H9 (cell line): ENCODE measurements around the gene TIPRL. TPM values are rescaled to one million over a fixed set of nuclear protein-coding genes. Genes with fewer than 3 reads are reported as not detected.

Experiments used
- DNase-seq: peaks from one replicate; pipeline ENCODE4 v3.0.0-alpha.2; 2017
- H2AFZ ChIP-seq: one replicate; pipeline ENCODE4 v1.6.1; 2013; ENCODE audit warnings: mild to moderate bottlenecking, low read length, control low read depth, moderate library complexity
- H2AK5ac ChIP-seq: 2 replicates; pipeline ENCODE4 v1.6.1; 2013; ENCODE audit warnings: low read length, control low read depth, mixed read lengths; ENCODE audit not compliant: insufficient read length
- H2BK120ac ChIP-seq: one replicate; pipeline ENCODE4 v1.6.1; 2013; ENCODE audit warnings: low read depth, mild to moderate bottlenecking, low read length, control low read depth, inconsistent platforms; ENCODE audit not compliant: poor library complexity, severe bottlenecking
- H2BK12ac ChIP-seq: 2 replicates; pipeline ENCODE4 v1.6.1; 2013; ENCODE audit warnings: low read length, control low read depth, mixed read lengths, low read depth; ENCODE audit not compliant: insufficient read length
- H2BK15ac ChIP-seq: 2 replicates; pipeline ENCODE4 v1.6.1; 2013; ENCODE audit warnings: low read depth, low read length, control low read depth
- H2BK20ac ChIP-seq: one replicate; pipeline ENCODE4 v1.6.1; 2013; ENCODE audit warnings: low read depth, mild to moderate bottlenecking, low read length, control low read depth, inconsistent platforms; ENCODE audit not compliant: poor library complexity, severe bottlenecking
- H2BK5ac ChIP-seq: 2 replicates; pipeline ENCODE4 v1.6.1; 2013; ENCODE audit warnings: low read length, control low read depth, mixed read lengths; ENCODE audit not compliant: insufficient read length
- H3K14ac ChIP-seq: 2 replicates; pipeline ENCODE4 v1.6.1; 2013; ENCODE audit warnings: low read length, control low read depth; ENCODE audit not compliant: insufficient read depth
- H3K18ac ChIP-seq: 2 replicates; pipeline ENCODE4 v1.6.1; 2013; ENCODE audit warnings: low read depth, mild to moderate bottlenecking, mixed read lengths, low read length, control low read depth; ENCODE audit not compliant: insufficient read length
- H3K23ac ChIP-seq: 2 replicates; pipeline ENCODE4 v1.6.1; 2013; ENCODE audit warnings: low read length, control low read depth, mixed read lengths, low read depth; ENCODE audit not compliant: insufficient read length
- H3K23me2 ChIP-seq: 2 replicates; pipeline ENCODE4 v1.6.1; 2013; ENCODE audit warnings: low read depth, mild to moderate bottlenecking, mixed read lengths, low read length, control low read depth; ENCODE audit not compliant: insufficient read length, poor library complexity, severe bottlenecking
- H3K27ac ChIP-seq: 2 replicates; pipeline ENCODE4 v1.5.1; 2013; ENCODE audit warnings: low read length, control low read depth, mixed read lengths, low read depth; ENCODE audit not compliant: insufficient read length
- H3K27me3 ChIP-seq: 2 replicates; pipeline ENCODE4 v1.6.1; 2013; ENCODE audit warnings: low read length, control low read depth, inconsistent platforms; ENCODE audit not compliant: insufficient read depth
- H3K4ac ChIP-seq: 2 replicates; pipeline ENCODE4 v1.6.1; 2013; ENCODE audit warnings: low read depth, mild to moderate bottlenecking, control low read depth, inconsistent platforms, low read length, moderate library complexity
- H3K4me1 ChIP-seq: 2 replicates; pipeline ENCODE4 v1.6.1; 2013; ENCODE audit warnings: low read length, control low read depth, inconsistent platforms; ENCODE audit not compliant: insufficient read depth
- H3K4me2 ChIP-seq: 2 replicates; pipeline ENCODE4 v1.6.1; 2013; ENCODE audit warnings: low read length, control low read depth, mixed read lengths; ENCODE audit not compliant: insufficient read length, insufficient read depth
- H3K56ac ChIP-seq: 2 replicates; pipeline ENCODE4 v1.6.1; 2013; ENCODE audit warnings: low read depth, mild to moderate bottlenecking, mixed read lengths, low read length, control low read depth; ENCODE audit not compliant: insufficient read length
- H3K79me1 ChIP-seq: 2 replicates; pipeline ENCODE4 v1.6.1; 2013; ENCODE audit warnings: low read depth, mild to moderate bottlenecking, moderate library complexity, low read length, control low read depth, inconsistent platforms; ENCODE audit not compliant: insufficient read depth, poor library complexity, severe bottlenecking
- H3K79me2 ChIP-seq: 2 replicates; pipeline ENCODE4 v1.6.1; 2013; ENCODE audit warnings: low read length, control low read depth, inconsistent platforms; ENCODE audit not compliant: insufficient read depth
- H3K9ac ChIP-seq: 2 replicates; pipeline ENCODE4 v1.6.1; 2013; ENCODE audit warnings: low read length, control low read depth, mixed read lengths; ENCODE audit not compliant: insufficient read length; ENCODE audit errors: extremely low read depth
- H3K9me3 ChIP-seq: one replicate; pipeline ENCODE4 v1.6.1; 2013; ENCODE audit warnings: low read depth, low read length, inconsistent platforms; ENCODE audit not compliant: control insufficient read depth
- H3T11ph ChIP-seq: one replicate; pipeline ENCODE4 v1.6.1; 2013; ENCODE audit warnings: mild to moderate bottlenecking, low read length, control low read depth, inconsistent platforms
- H4K20me1 ChIP-seq: one replicate; pipeline ENCODE4 v1.6.1; 2013; ENCODE audit not compliant: control insufficient read depth, insufficient read length, insufficient read depth
- H4K5ac ChIP-seq: 2 replicates; pipeline ENCODE4 v1.6.1; 2013; ENCODE audit warnings: low read depth, mild to moderate bottlenecking, mixed read lengths, low read length, control low read depth; ENCODE audit not compliant: insufficient read length
- H4K8ac ChIP-seq: replicated peaks from 2 replicates; pipeline ENCODE4 v1.6.1; 2013; ENCODE audit warnings: low read length, control low read depth, mixed read lengths, low read depth; ENCODE audit not compliant: insufficient read length
- H4K91ac ChIP-seq: 2 replicates; pipeline ENCODE4 v1.6.1; 2013; ENCODE audit warnings: low read depth, mild to moderate bottlenecking, moderate library complexity, mixed read lengths, low read length, control low read depth; ENCODE audit not compliant: insufficient read length
- H3K27ac Mint-ChIP-seq, 3 experiments: 2 replicates in 2 of 3; 3 replicates in 1 of 3; pipeline ENCODE4 v1.8.0; 2020 to 2021; ENCODE audit warnings: mixed read lengths in 3 of 3, mild to moderate bottlenecking in 1 of 3, moderate library complexity in 1 of 3
- H3K27me3 Mint-ChIP-seq: 2 replicates; pipeline ENCODE4 v1.8.0; 2021; ENCODE audit warnings: low read depth, mild to moderate bottlenecking, moderate library complexity, mixed read lengths
- H3K36me3 Mint-ChIP-seq, 3 experiments: 2 replicates in 2 of 3; 3 replicates in 1 of 3; pipeline ENCODE4 v1.8.0; 2020 to 2021; ENCODE audit warnings: low read depth in 3 of 3, mixed read lengths in 3 of 3; ENCODE audit not compliant: insufficient read depth in 1 of 3
- H3K4me1 Mint-ChIP-seq, 2 experiments: 2 replicates each; pipeline ENCODE4 v1.8.0; 2020; ENCODE audit warnings: mixed read lengths in 2 of 2
- H3K4me3 Mint-ChIP-seq, 2 experiments: 2 replicates in 1 of 2; 3 replicates in 1 of 2; pipeline ENCODE4 v1.8.0; 2020 to 2021; ENCODE audit warnings: mild to moderate bottlenecking in 2 of 2, mixed read lengths in 2 of 2, moderate library complexity in 1 of 2
- H3K9me3 Mint-ChIP-seq, 2 experiments: 2 replicates in 1 of 2; 3 replicates in 1 of 2; pipeline ENCODE4 v1.8.0; 2020; ENCODE audit warnings: mild to moderate bottlenecking in 2 of 2, mixed read lengths in 2 of 2, moderate library complexity in 1 of 2
- WGBS: extraction: QIAGEN DNeasy Blood & Tissue Kit; methylation state at CpG from one replicate; pipeline ENCODE4 v1.1.7; 2013; ENCODE audit warnings: missing lambda C conversion rate, low lambda C conversion rate, mixed read lengths; ENCODE audit not compliant: insufficient read length; ENCODE audit errors: extremely low coverage; 5-methylcytosine and 5-hydroxymethylcytosine counted together
- total RNA-seq: library from RNA; stranded (reverse); gene quantifications from 2 replicates; pipeline ENCODE4 v1.2.1, GENCODE V29; 2021
- TF ChIP-seq, protein P1 (sequence below): fragments of 200-600 bp; sonication (generic); conservative IDR thresholded peaks from 3 replicates; pipeline ENCODE4 v1.8.0; 2021; ENCODE audit warnings: antibody characterized with exemption, mild to moderate bottlenecking

The TIPRL gene
- total RNA-seq, 1 experiment from 2014 or later: 24.4 TPM

- H3K9ac ChIP-seq: peak overlapping the region; percentile 71
Measured at GRCh38 chr1:168137515-168137821, 41.3 kb upstream of the TIPRL start.

More at GRCh38 chr1:168137515-168137821, 41.3 kb upstream of the TIPRL start:
- peak overlapping the region; percentile 11; the same call in 1 of the 2 replicates for H3K14ac ChIP-seq
- H3K23me2 ChIP-seq: peaks cover 15% of the 10 kb centered on the region
- no peaks in the 10 kb centered on the region for H3K79me1 ChIP-seq
- H3K27ac ChIP-seq: no peak overlapping the region
- no peak overlapping the region for H4K5ac ChIP-seq
- H3K9me3 ChIP-seq: no peaks in the 10 kb centered on the region
- no peak overlapping the region for H2AK5ac ChIP-seq
- Mint-ChIP-seq H3K4me1 (peaks cover 24 to 26% of the 10 kb centered on the region in 2 experiments), H3K4me3 (peak overlapping the region; percentile 92 to 96), H3K27me3 (peaks cover 38% of the 10 kb centered on the region), H3K36me3 (peaks cover 2 to 14% (median 5%) of the 10 kb centered on the region in 3 experiments; a peak in 3 of 7 replicates), H3K9me3 (no peaks in the 10 kb centered on the region; a peak in 2 of 5 replicates), H3K27ac (peak overlapping the region in 2 of 3 experiments; percentile 23 to 31; a peak in 3 of 7 replicates)
- no peak overlapping the region for H3K4ac ChIP-seq
- no peak overlapping the region for H2BK20ac ChIP-seq
- no CpG with 5 or more reads among the region's 6 CpGs for WGBS
- H2BK5ac ChIP-seq: no peak overlapping the region
- peak overlapping the region; percentile 26 for H2AFZ ChIP-seq
- TF ChIP-seq, protein P1, sequence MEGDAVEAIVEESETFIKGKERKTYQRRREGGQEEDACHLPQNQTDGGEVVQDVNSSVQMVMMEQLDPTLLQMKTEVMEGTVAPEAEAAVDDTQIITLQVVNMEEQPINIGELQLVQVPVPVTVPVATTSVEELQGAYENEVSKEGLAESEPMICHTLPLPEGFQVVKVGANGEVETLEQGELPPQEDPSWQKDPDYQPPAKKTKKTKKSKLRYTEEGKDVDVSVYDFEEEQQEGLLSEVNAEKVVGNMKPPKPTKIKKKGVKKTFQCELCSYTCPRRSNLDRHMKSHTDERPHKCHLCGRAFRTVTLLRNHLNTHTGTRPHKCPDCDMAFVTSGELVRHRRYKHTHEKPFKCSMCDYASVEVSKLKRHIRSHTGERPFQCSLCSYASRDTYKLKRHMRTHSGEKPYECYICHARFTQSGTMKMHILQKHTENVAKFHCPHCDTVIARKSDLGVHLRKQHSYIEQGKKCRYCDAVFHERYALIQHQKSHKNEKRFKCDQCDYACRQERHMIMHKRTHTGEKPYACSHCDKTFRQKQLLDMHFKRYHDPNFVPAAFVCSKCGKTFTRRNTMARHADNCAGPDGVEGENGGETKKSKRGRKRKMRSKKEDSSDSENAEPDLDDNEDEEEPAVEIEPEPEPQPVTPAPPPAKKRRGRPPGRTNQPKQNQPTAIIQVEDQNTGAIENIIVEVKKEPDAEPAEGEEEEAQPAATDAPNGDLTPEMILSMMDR: no peak
- no peaks in the 10 kb centered on the region for H4K20me1 ChIP-seq
- no peak overlapping the region for H3K23ac ChIP-seq
- DNase-seq: no peak
- H4K8ac ChIP-seq: no peak overlapping the region
- peak overlapping the region; percentile 96 for H3K4me2 ChIP-seq
- no peak overlapping the region for H3K18ac ChIP-seq
- no peak overlapping the region for H3T11ph ChIP-seq
- H3K27me3 ChIP-seq: peaks cover 2% of the 10 kb centered on the region; the same call in 1 of the 2 replicates
- no peak overlapping the region for H2BK12ac ChIP-seq
- H3K4me1 ChIP-seq: peaks cover 1% of the 10 kb centered on the region; the same call in 1 of the 2 replicates
- H2BK120ac ChIP-seq: no peak overlapping the region
- no peak overlapping the region for H3K56ac ChIP-seq
- H4K91ac ChIP-seq: no peak overlapping the region
- no peak overlapping the region for H2BK15ac ChIP-seq
- H3K79me2 ChIP-seq: no peaks in the 10 kb centered on the region
